A549 (cell line): ENCODE measurements around the gene PPP4R1. TPM values are rescaled to one million over a fixed set of nuclear protein-coding genes. Genes with fewer than 3 reads are reported as not detected.
A peak's percentile ranks its signal among the peaks of the same experiment; 100 is the strongest.

Experiments
- ATAC-seq, 2 experiments: fragments of 200-7000 bp in 1 of 2; fragments of >200 bp in 1 of 2; cut with Nextera tagmentation in 1 of 2; cut with Tn5 transposase in 1 of 2; 3 replicates each; pipeline versions ENCODE4 v1.8.0 to v1.9.1; 2018 to 2020; ENCODE audit warnings: mild to moderate bottlenecking in 1 of 2, moderate library complexity in 1 of 2
- CTCF ChIA-PET: fragments of 300-600 bp; sonication (Branson Sonifier 250); formaldehyde crosslinking; extraction: SDS; loops from one replicate; lab custom pipeline; 2021; ENCODE audit warnings: antibody characterized with exemption, inconsistent platforms; lab: Yijun Ruan, JAX
- POLR2A ChIA-PET: fragments of 350-600 bp; formaldehyde crosslinking; extraction: SDS; loops from one replicate; lab custom pipeline; 2021; ENCODE audit warnings: antibody characterized with exemption, inconsistent platforms; lab: Yijun Ruan, JAX
- DNase-seq, 2 experiments: peaks; one replicate each; pipeline versions ENCODE4 v3.0.0 to v3.0.0-alpha.2; 2011 to 2016; ENCODE audit warnings: low read depth in 1 of 2, low spot score in 1 of 2
- FAIRE-seq: peaks from 2 replicates; lab custom pipeline; 2011; peaks lifted over from hg19 to GRCh38; lab: Jason Lieb, UNC
- H3K27ac ChIP-seq, 2 experiments: fragments of >200 bp; sonication (Bioruptor Twin); formaldehyde crosslinking; 3 replicates each; pipeline ENCODE4 v1.5.1; 2016 to 2017
- H3K4me1 ChIP-seq: fragments of >200 bp; sonication (Bioruptor Twin); formaldehyde crosslinking; 3 replicates; pipeline ENCODE4 v1.6.1; 2016
- H3K4me2 ChIP-seq: fragments of >200 bp; sonication (Bioruptor Twin); formaldehyde crosslinking; 3 replicates; pipeline ENCODE4 v1.6.1; 2016
- H3K4me3 ChIP-seq: fragments of >200 bp; sonication (Bioruptor Twin); formaldehyde crosslinking; 3 replicates; pipeline ENCODE4 v1.5.1; 2016
- H3K9me3 ChIP-seq: fragments of >200 bp; sonication (Bioruptor Twin); formaldehyde crosslinking; 3 replicates; pipeline ENCODE4 v1.6.1; 2016
- CEBPB ChIP-seq, 2 experiments: fragments of >200 bp in 1 of 2; sonication (Bioruptor Twin) in 1 of 2; formaldehyde crosslinking in 1 of 2; IDR thresholded peaks; 2 replicates each; pipeline ENCODE4 v1.6.1; 2012 to 2016
- CHD2 ChIP-seq: fragments of 150-350 bp; IDR thresholded peaks from 2 replicates; pipeline ENCODE4 v1.6.1; 2014; ENCODE audit warnings: low read length; ENCODE audit not compliant: partially characterized antibody
- CHD4 ChIP-seq: fragments of 200-600 bp; sonication (generic); IDR thresholded peaks from 2 replicates; pipeline ENCODE4 v1.6.1; 2016; ENCODE audit warnings: antibody characterized with exemption, mild to moderate bottlenecking, borderline replicate concordance
- FOSL2 ChIP-seq, 2 experiments: fragments of 450-650 bp in 1 of 2; fragments of >200 bp in 1 of 2; sonication (Bioruptor Twin) in 1 of 2; formaldehyde crosslinking; IDR thresholded peaks; 2 replicates each; pipeline versions ENCODE4 v1.5.0 to v1.6.1; 2016 to 2020; ENCODE audit warnings: mild to moderate bottlenecking in 1 of 2, moderate library complexity in 1 of 2
- GATA3 ChIP-seq: IDR thresholded peaks from 2 replicates; pipeline ENCODE4 v1.6.1; 2012; ENCODE audit warnings: borderline replicate concordance
- HES2 ChIP-seq: fragments of >200 bp; sonication (Bioruptor Twin); formaldehyde crosslinking; IDR thresholded peaks from 2 replicates; pipeline ENCODE4 v1.6.1; 2016
- HOXA7 ChIP-seq: fragments of 250-450 bp; sonication (Bioruptor Pico); IDR thresholded peaks from 2 replicates; pipeline ENCODE4 v1.5.0; 2020; ENCODE audit warnings: mild to moderate bottlenecking, moderate library complexity
- HOXB5 ChIP-seq: fragments of 250-450 bp; sonication (Bioruptor Pico); IDR thresholded peaks from 2 replicates; pipeline ENCODE4 v1.5.0; 2020; ENCODE audit warnings: mild to moderate bottlenecking, moderate library complexity
- JUN ChIP-seq, 2 experiments: fragments of >200 bp; sonication (Bioruptor Twin); formaldehyde crosslinking; IDR thresholded peaks; 2 replicates in 1 of 2; 3 replicates in 1 of 2; pipeline ENCODE4 v1.6.1; 2016 to 2017
- JUNB ChIP-seq: fragments of >200 bp; sonication (Bioruptor Twin); formaldehyde crosslinking; IDR thresholded peaks from 2 replicates; pipeline ENCODE4 v1.6.1; 2016
- KDM5A ChIP-seq: fragments of 200-600 bp; sonication (generic); IDR thresholded peaks from 2 replicates; pipeline ENCODE4 v1.6.1; 2016; ENCODE audit warnings: antibody characterized with exemption, mild to moderate bottlenecking
- MAFK ChIP-seq: fragments of 450-650 bp; IDR thresholded peaks from 2 replicates; pipeline ENCODE4 v1.6.1; 2014; ENCODE audit not compliant: partially characterized antibody
- MAX ChIP-seq: IDR thresholded peaks from 2 replicates; pipeline ENCODE4 v1.6.1; 2012
- MAZ ChIP-seq: fragments of 150-350 bp; IDR thresholded peaks from 2 replicates; pipeline ENCODE4 v1.6.1; 2014; ENCODE audit warnings: antibody characterized with exemption, low read depth, low read length, borderline replicate concordance
- MYC ChIP-seq: IDR thresholded peaks from 2 replicates; pipeline ENCODE4 v1.6.1; 2012; ENCODE audit warnings: mild to moderate bottlenecking, inconsistent platforms, low read length, improper control_type of control experiment, borderline replicate concordance
- NPAS2 ChIP-seq: fragments of 250-450 bp; sonication (Bioruptor Pico); IDR thresholded peaks from 2 replicates; pipeline ENCODE4 v1.8.0; 2022; ENCODE audit warnings: mild to moderate bottlenecking, moderate library complexity, borderline replicate concordance
- PBX3 ChIP-seq: IDR thresholded peaks from 2 replicates; pipeline ENCODE4 v1.6.1; 2012
- PHF8 ChIP-seq: fragments of 200-600 bp; sonication (generic); IDR thresholded peaks from 2 replicates; pipeline ENCODE4 v1.6.1; 2016; ENCODE audit warnings: low read depth, mild to moderate bottlenecking, antibody characterized with exemption, moderate library complexity, borderline replicate concordance
- POLR2A ChIP-seq: IDR thresholded peaks from 2 replicates; pipeline ENCODE4 v1.6.1; 2012; ENCODE audit warnings: mild to moderate bottlenecking, low read length
- RFX5 ChIP-seq: fragments of 450-650 bp; IDR thresholded peaks from 2 replicates; pipeline ENCODE4 v1.7.1; 2014; ENCODE audit warnings: antibody characterized with exemption, mild to moderate bottlenecking, moderate library complexity
- TFCP2L1 ChIP-seq: fragments of 250-450 bp; sonication (Bioruptor Pico); IDR thresholded peaks from 2 replicates; pipeline ENCODE4 v1.5.0; 2021; ENCODE audit warnings: mild to moderate bottlenecking
- USF2 ChIP-seq: fragments of 450-650 bp; IDR thresholded peaks from 2 replicates; pipeline ENCODE4 v1.6.1; 2014; ENCODE audit warnings: antibody characterized with exemption
- ZC3H11A ChIP-seq: fragments of 450-650 bp; IDR thresholded peaks from 2 replicates; pipeline ENCODE4 v1.6.1; 2014; ENCODE audit warnings: antibody characterized with exemption, mild to moderate bottlenecking
- ZSCAN20 ChIP-seq: fragments of 250-450 bp; sonication (Bioruptor Pico); IDR thresholded peaks from 2 replicates; pipeline ENCODE4 v1.8.0; 2022; ENCODE audit warnings: mild to moderate bottlenecking, moderate library complexity
- WGBS: methylation state at CpG from one replicate; pipeline ENCODE4 v1.1.6; 2017; ENCODE audit errors: missing lambda C conversion rate; 5-methylcytosine and 5-hydroxymethylcytosine counted together
- polyA plus RNA-seq, 4 experiments: library from polyadenylated mRNA; depleted of rRNA in 3 of 4; stranded (reverse); fragments of >200 nt; fragmentation: RNase III in 1 of 4; extraction: RNeasy Plus Mini Kit Qiagen cat#74134 plus additional on column Dnase treatment in 1 of 4; gene quantifications; 2 replicates in 3 of 4; 3 replicates in 1 of 4; pipeline ENCODE4 v1.2.3, GENCODE V29; 2011 to 2017
- TF ChIP-seq, protein P1 (sequence below): IDR thresholded peaks from 2 replicates; pipeline ENCODE4 v1.6.1; 2012; ENCODE audit warnings: low read depth, borderline replicate concordance
- TF ChIP-seq, protein P2 (sequence below): fragments of 250-450 bp; sonication (Bioruptor Pico); IDR thresholded peaks from 2 replicates; pipeline ENCODE4 v1.5.0; 2021; ENCODE audit warnings: mild to moderate bottlenecking, moderate library complexity, borderline replicate concordance
- TF ChIP-seq, protein P3 (sequence below): fragments of 250-450 bp; sonication (Bioruptor Pico); IDR thresholded peaks from 2 replicates; pipeline ENCODE4 v1.5.0; 2020; ENCODE audit warnings: low read depth, mild to moderate bottlenecking, moderate library complexity

The PPP4R1 gene
- polyA plus RNA-seq, 2 of the 4 experiments (the other 2 are of a cell fraction) = 40.1 to 97.3 TPM

- DNase-seq (no peak), ATAC-seq (peak in 1 of 2 experiments; percentile 25; a peak in 2 of 6 replicates), FAIRE-seq (no peak)
- CTCF ChIA-PET = interaction anchor here (1.6 kb wide), 1 partner anchor 35 kb away, joined by 4 read pairs; no protein-coding TSS in a partner anchor
- Histone ChIP-seq H3K4me2 (no peak overlapping the region), H3K4me1 (0 out of 3 replicates have a peak, but pooled peaks cover 7% of the 10 kb centered on the region), H3K27ac (no peak overlapping the region), H3K4me3 (no peak overlapping the region), H3K9me3 (no peaks in the 10 kb centered on the region)
- 86% methylated on average over 8 of the region's 8 CpGs for WGBS
- TF ChIP-seq JUNB (no peak), MYC (no peak), HOXB5 (CRISPR knock-in tag) (no peak), POLR2A (no peak), MAFK (no peak), HOXA7 (CRISPR knock-in tag) (no peak), ZSCAN20 (no peak), RFX5 (no peak), HES2 (no peak), CEBPB (IDR thresholded peaks at IDR 0.05) (no peak), USF2 (no peak)
- TF ChIP-seq, protein P1, sequence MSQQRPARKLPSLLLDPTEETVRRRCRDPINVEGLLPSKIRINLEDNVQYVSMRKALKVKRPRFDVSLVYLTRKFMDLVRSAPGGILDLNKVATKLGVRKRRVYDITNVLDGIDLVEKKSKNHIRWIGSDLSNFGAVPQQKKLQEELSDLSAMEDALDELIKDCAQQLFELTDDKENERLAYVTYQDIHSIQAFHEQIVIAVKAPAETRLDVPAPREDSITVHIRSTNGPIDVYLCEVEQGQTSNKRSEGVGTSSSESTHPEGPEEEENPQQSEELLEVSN = no peak
- TF ChIP-seq, protein P2, sequence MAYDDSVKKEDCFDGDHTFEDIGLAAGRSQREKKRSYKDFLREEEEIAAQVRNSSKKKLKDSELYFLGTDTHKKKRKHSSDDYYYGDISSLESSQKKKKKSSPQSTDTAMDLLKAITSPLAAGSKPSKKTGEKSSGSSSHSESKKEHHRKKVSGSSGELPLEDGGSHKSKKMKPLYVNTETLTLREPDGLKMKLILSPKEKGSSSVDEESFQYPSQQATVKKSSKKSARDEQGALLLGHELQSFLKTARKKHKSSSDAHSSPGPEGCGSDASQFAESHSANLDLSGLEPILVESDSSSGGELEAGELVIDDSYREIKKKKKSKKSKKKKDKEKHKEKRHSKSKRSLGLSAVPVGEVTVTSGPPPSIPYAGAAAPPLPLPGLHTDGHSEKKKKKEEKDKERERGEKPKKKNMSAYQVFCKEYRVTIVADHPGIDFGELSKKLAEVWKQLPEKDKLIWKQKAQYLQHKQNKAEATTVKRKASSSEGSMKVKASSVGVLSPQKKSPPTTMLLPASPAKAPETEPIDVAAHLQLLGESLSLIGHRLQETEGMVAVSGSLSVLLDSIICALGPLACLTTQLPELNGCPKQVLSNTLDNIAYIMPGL (CRISPR knock-in tag) = no peak
- POLR2A ChIA-PET = no interaction called here
Observed at GRCh38 chr18:9539938-9540337, 74.4 kb downstream of the PPP4R1 start.

- no peak for FAIRE-seq
- H3K4me2 ChIP-seq = no peak overlapping the region
- ATAC-seq = no peak
- POLR2A ChIA-PET = no interaction called here
- TF ChIP-seq, protein P3, sequence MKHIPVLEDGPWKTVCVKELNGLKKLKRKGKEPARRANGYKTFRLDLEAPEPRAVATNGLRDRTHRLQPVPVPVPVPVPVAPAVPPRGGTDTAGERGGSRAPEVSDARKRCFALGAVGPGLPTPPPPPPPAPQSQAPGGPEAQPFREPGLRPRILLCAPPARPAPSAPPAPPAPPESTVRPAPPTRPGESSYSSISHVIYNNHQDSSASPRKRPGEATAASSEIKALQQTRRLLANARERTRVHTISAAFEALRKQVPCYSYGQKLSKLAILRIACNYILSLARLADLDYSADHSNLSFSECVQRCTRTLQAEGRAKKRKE = no peak
- no peak for TF ChIP-seq CHD4
- no peak for TF ChIP-seq PHF8
- TF ChIP-seq ZC3H11A = no peak
- no peak for TF ChIP-seq CHD2
- TF ChIP-seq POLR2A = no peak
- no peak for TF ChIP-seq NPAS2
- no peak for TF ChIP-seq TFCP2L1
- no peak for TF ChIP-seq MAX
- no peak for TF ChIP-seq PBX3
- no peak for TF ChIP-seq GATA3
- TF ChIP-seq KDM5A = no peak
- no peak for TF ChIP-seq MAZ
- no peak for TF ChIP-seq JUN (IDR thresholded peaks at IDR 0.05)
- no peak for TF ChIP-seq FOSL2 (IDR thresholded peaks at IDR 0.05)
- TF ChIP-seq FOSL2 (CRISPR knock-in tag; IDR thresholded peaks at IDR 0.05) = no peak
- TF ChIP-seq, all 56 proteins: peak for 0
- H3K9me3 ChIP-seq = no peaks in the 10 kb centered on the region
- WGBS = 61% methylated on average over 6 of the region's 6 CpGs
- H3K27ac ChIP-seq = no peak overlapping the region
- no peak overlapping the region for H3K4me3 ChIP-seq
- CTCF ChIA-PET = interaction anchor here (0.7 to 1.6 kb wide), 2 partner anchors 36 to 241 kb away, joined by 3 to 4 read pairs; no protein-coding TSS in a partner anchor
- no peak for DNase-seq
- H3K4me1 ChIP-seq = 0 out of 3 replicates have a peak, but pooled peaks cover 7% of the 10 kb centered on the region
Observed at GRCh38 chr18:9539283-9539682, 75.1 kb downstream of the PPP4R1 start.
